ENCODE measurements around the gene PDE4A.

DNA sequence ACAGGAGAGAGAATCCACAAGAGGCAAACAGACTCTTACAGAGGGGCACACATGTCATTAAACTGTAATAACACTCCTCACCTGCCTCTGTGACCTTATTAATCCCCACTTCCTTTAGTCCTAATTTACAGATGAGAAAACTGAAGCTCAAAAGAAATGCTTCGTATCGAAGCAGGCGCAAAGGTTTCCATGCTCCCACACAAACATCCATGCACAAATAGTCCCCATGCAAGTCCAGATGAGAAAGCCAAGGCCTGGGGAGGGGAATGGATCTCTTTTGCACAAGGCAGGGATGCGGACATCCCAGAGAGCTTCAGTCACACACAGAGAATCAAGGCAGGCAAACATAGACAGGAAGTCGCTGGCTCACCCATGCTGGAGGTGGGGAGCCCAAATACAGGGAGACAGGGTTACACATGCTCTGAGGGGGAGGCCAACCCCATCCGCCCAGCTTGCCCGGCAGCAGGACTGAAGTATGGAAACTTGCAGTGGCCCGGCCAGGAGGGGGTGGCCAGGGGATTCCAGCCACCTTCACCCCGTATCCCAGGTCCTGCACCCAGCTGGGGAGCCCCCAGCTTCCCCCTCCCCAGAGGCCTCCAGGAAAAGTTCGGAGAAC is 96.4 kb downstream of the PDE4A start:
- TF ChIP-seq, protein P1, sequence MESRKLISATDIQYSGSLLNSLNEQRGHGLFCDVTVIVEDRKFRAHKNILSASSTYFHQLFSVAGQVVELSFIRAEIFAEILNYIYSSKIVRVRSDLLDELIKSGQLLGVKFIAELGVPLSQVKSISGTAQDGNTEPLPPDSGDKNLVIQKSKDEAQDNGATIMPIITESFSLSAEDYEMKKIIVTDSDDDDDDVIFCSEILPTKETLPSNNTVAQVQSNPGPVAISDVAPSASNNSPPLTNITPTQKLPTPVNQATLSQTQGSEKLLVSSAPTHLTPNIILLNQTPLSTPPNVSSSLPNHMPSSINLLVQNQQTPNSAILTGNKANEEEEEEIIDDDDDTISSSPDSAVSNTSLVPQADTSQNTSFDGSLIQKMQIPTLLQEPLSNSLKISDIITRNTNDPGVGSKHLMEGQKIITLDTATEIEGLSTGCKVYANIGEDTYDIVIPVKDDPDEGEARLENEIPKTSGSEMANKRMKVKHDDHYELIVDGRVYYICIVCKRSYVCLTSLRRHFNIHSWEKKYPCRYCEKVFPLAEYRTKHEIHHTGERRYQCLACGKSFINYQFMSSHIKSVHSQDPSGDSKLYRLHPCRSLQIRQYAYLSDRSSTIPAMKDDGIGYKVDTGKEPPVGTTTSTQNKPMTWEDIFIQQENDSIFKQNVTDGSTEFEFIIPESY (IDR thresholded peaks at IDR 0.05) = no peak
- TF ChIP-seq, protein P2, sequence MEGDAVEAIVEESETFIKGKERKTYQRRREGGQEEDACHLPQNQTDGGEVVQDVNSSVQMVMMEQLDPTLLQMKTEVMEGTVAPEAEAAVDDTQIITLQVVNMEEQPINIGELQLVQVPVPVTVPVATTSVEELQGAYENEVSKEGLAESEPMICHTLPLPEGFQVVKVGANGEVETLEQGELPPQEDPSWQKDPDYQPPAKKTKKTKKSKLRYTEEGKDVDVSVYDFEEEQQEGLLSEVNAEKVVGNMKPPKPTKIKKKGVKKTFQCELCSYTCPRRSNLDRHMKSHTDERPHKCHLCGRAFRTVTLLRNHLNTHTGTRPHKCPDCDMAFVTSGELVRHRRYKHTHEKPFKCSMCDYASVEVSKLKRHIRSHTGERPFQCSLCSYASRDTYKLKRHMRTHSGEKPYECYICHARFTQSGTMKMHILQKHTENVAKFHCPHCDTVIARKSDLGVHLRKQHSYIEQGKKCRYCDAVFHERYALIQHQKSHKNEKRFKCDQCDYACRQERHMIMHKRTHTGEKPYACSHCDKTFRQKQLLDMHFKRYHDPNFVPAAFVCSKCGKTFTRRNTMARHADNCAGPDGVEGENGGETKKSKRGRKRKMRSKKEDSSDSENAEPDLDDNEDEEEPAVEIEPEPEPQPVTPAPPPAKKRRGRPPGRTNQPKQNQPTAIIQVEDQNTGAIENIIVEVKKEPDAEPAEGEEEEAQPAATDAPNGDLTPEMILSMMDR (IDR thresholded peaks at IDR 0.05; ENCODE audit: low read depth, low read length, missing input control) = no peak
- TF ChIP-seq, protein P3, sequence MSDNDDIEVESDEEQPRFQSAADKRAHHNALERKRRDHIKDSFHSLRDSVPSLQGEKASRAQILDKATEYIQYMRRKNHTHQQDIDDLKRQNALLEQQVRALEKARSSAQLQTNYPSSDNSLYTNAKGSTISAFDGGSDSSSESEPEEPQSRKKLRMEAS (IDR thresholded peaks at IDR 0.05) = no peak
